IMR-90 (cell line): Measurements from ENCODE around the gene HNRNPAB. TPM values are rescaled to one million over a fixed set of nuclear protein-coding genes. Genes with fewer than 3 reads are reported as not detected.
A peak's percentile ranks its signal among the peaks of the same experiment; 100 is the strongest.

Experiments used
- ATAC-seq: fragments of 200-7000 bp; cut with Tn5 transposase; 2 replicates; pipeline ENCODE4 v1.9.1; 2020; ENCODE audit warnings: low read depth, mild to moderate bottlenecking, moderate library complexity
- BruUV-seq: library from RNA; stranded (reverse); fragments of 400-500 nt; replicated peaks from 2 replicates; lab custom pipeline; 2021; lab: Mats Ljungman, UMichigan
- CTCF ChIA-PET: fragments of 300-600 bp; formaldehyde crosslinking; extraction: SDS; loops from one replicate; lab custom pipeline; 2021; ENCODE audit warnings: antibody characterized with exemption; lab: Yijun Ruan, JAX
- POLR2A ChIA-PET: fragments of 300-600 bp; sonication (Branson Sonifier 250); formaldehyde crosslinking; loops from one replicate; lab custom pipeline; 2022; ENCODE audit warnings: antibody characterized with exemption; ENCODE audit not compliant: unreplicated experiment; lab: Charles Lee
- DNase-seq: peaks from one replicate; pipeline ENCODE4 v3.0.0; 2013
- H2AFZ ChIP-seq: replicated peaks from 2 replicates; pipeline ENCODE3; 2013; ENCODE audit warnings: low read length, mild to moderate bottlenecking; ENCODE audit not compliant: poor library complexity
- H2AK5ac ChIP-seq: 2 replicates; pipeline ENCODE4 v1.6.1; 2013; ENCODE audit warnings: low read depth, low read length, inconsistent platforms
- H2AK9ac ChIP-seq: replicated peaks from 2 replicates; pipeline ENCODE3; 2013; ENCODE audit warnings: mild to moderate bottlenecking, low read depth, low read length, moderate library complexity; ENCODE audit not compliant: poor library complexity
- H2BK120ac ChIP-seq: 2 replicates; pipeline ENCODE4 v1.6.1; 2013; ENCODE audit warnings: low read depth, low read length, inconsistent platforms
- H2BK15ac ChIP-seq: 3 replicates; pipeline ENCODE4 v1.6.1; 2013; ENCODE audit warnings: low read depth, low read length, inconsistent platforms
- H2BK20ac ChIP-seq: 2 replicates; pipeline ENCODE4 v1.6.1; 2013; ENCODE audit warnings: low read depth, mild to moderate bottlenecking, inconsistent platforms, low read length, moderate library complexity
- H2BK5ac ChIP-seq: 2 replicates; pipeline ENCODE4 v1.6.1; 2013; ENCODE audit warnings: mild to moderate bottlenecking, low read depth, low read length, inconsistent platforms; ENCODE audit not compliant: poor library complexity, severe bottlenecking
- H3K14ac ChIP-seq: replicated peaks from 2 replicates; pipeline ENCODE4 v1.6.1; 2013; ENCODE audit warnings: low read depth, low read length, inconsistent platforms
- H3K18ac ChIP-seq: 2 replicates; pipeline ENCODE4 v1.6.1; 2013; ENCODE audit warnings: low read depth, low read length, control low read depth
- H3K23ac ChIP-seq: 2 replicates; pipeline ENCODE4 v1.6.1; 2013; ENCODE audit warnings: low read depth, low read length, inconsistent platforms
- H3K27ac ChIP-seq: 2 replicates; pipeline ENCODE4 v1.5.1; 2013; ENCODE audit warnings: mild to moderate bottlenecking, control low read depth, low read length; ENCODE audit not compliant: insufficient read depth
- H3K27me3 ChIP-seq: 2 replicates; pipeline ENCODE4 v1.6.1; 2013; ENCODE audit warnings: low read length; ENCODE audit not compliant: control insufficient read depth, insufficient read depth
- H3K36me3 ChIP-seq: 2 replicates; pipeline ENCODE4 v1.6.1; 2013; ENCODE audit warnings: low read length, mixed read lengths; ENCODE audit not compliant: control insufficient read depth, insufficient read depth
- H3K4ac ChIP-seq: 2 replicates; pipeline ENCODE4 v1.6.1; 2013; ENCODE audit warnings: low read depth, low read length, inconsistent platforms
- H3K4me1 ChIP-seq: 2 replicates; pipeline ENCODE4 v1.6.1; 2013; ENCODE audit warnings: low read length, mixed read lengths; ENCODE audit not compliant: control insufficient read depth, insufficient read depth
- H3K4me2 ChIP-seq: 2 replicates; pipeline ENCODE4 v1.6.1; 2013; ENCODE audit warnings: low read depth, mild to moderate bottlenecking, control low read depth, low read length, moderate library complexity
- H3K4me3 ChIP-seq: 2 replicates; pipeline ENCODE4 v1.5.1; 2013; ENCODE audit warnings: low read depth, mild to moderate bottlenecking, control low read depth, low read length, moderate library complexity; ENCODE audit not compliant: insufficient read depth
- H3K56ac ChIP-seq: 2 replicates; pipeline ENCODE4 v1.6.1; 2013; ENCODE audit warnings: low read length, inconsistent platforms; ENCODE audit not compliant: insufficient read depth; ENCODE audit errors: extremely low read depth
- H3K79me1 ChIP-seq, 2 experiments: 2 replicates each; pipeline ENCODE4 v1.6.1; 2013; ENCODE audit warnings: low read length in 2 of 2, inconsistent platforms in 1 of 2, low read depth in 1 of 2
- H3K9ac ChIP-seq: 2 replicates; pipeline ENCODE4 v1.6.1; 2013; ENCODE audit warnings: low read depth, low read length, control low read depth
- H3K9me1 ChIP-seq: 2 replicates; pipeline ENCODE4 v1.6.1; 2013; ENCODE audit warnings: low read length, inconsistent platforms; ENCODE audit not compliant: insufficient read depth
- H3K9me3 ChIP-seq: 2 replicates; pipeline ENCODE4 v1.6.1; 2013; ENCODE audit warnings: low read length; ENCODE audit not compliant: control insufficient read depth, insufficient read depth
- H4K20me1 ChIP-seq: 2 replicates; pipeline ENCODE4 v1.6.1; 2013; ENCODE audit warnings: low read length, inconsistent platforms; ENCODE audit not compliant: insufficient read depth
- H4K5ac ChIP-seq: 2 replicates; pipeline ENCODE4 v1.6.1; 2013; ENCODE audit warnings: mild to moderate bottlenecking, low read depth, low read length, control low read depth
- H4K8ac ChIP-seq, 2 experiments: 2 replicates each; pipeline ENCODE4 v1.6.1; 2013; ENCODE audit warnings: low read depth in 2 of 2, low read length in 2 of 2, control low read depth in 1 of 2, inconsistent platforms in 1 of 2
- H4K91ac ChIP-seq: 2 replicates; pipeline ENCODE4 v1.6.1; 2013; ENCODE audit warnings: low read depth, low read length, inconsistent platforms; ENCODE audit not compliant: insufficient read depth
- CTCF ChIP-seq: conservative IDR thresholded peaks from 2 replicates; pipeline ENCODE4 v1.5.1; 2012; ENCODE audit warnings: mild to moderate bottlenecking, low read depth, low read length, improper control_type of control experiment
- RAD21 ChIP-seq: IDR thresholded peaks from 2 replicates; pipeline ENCODE4 v1.6.1; 2012; ENCODE audit warnings: low read length, improper control_type of control experiment
- WGBS, 2 experiments: methylation state at CpG; one replicate each; pipeline versions ENCODE4 v1.1.5 to v1.1.7; 2013; ENCODE audit warnings: missing lambda C conversion rate in 2 of 2; ENCODE audit not compliant: insufficient read length in 1 of 2; ENCODE audit errors: extremely low coverage in 2 of 2; 5-methylcytosine and 5-hydroxymethylcytosine counted together
- dilution Hi-C: fragments of 300-500 bp; cut with HindIII; formaldehyde crosslinking; loops from one replicate; pipeline ENCODE4 v1.14.3; 2018; ENCODE audit warnings: low sequenced_read_pairs; ENCODE audit not compliant: unreplicated experiment
- in situ Hi-C: fragments of 300-500 bp; cut with MboI; formaldehyde crosslinking; loops from 3 replicates; pipeline ENCODE4 v1.14.3; 2019; ENCODE audit warnings: low sequenced_read_pairs, inconsistent platforms, mixed read lengths
- intact Hi-C: fragments of 100-400 bp; cut with micrococcal nuclease; formaldehyde crosslinking; loops from 2 replicates; pipeline ENCODE4 v1.10.0; 2022
- polyA plus RNA-seq, 3 experiments: library from polyadenylated mRNA; depleted of rRNA; stranded (reverse); fragments of >200 nt; gene quantifications; 2 replicates each; pipeline ENCODE4 v1.2.3, GENCODE V29; 2012; ENCODE audit warnings: low replicate concordance in 1 of 3
- total RNA-seq: library from RNA; depleted of rRNA; stranded (reverse); fragments of >200 nt; gene quantifications from 2 replicates; pipeline ENCODE4 v1.2.3, GENCODE V29; 2012

Gene HNRNPAB
- total and polyA plus RNA-seq, 2 of the 4 experiments (the other 2 are of a cell fraction) = 32.1 to 128 TPM

GRCh38 chr5:178208540-178209227 lies 4.4 kb downstream of the HNRNPAB start:
- peaks cover 7% of the 10 kb centered on the region for H3K4me1 ChIP-seq
- H3K79me1 ChIP-seq = peaks cover 29 to 73% of the 10 kb centered on the region in 2 experiments
- no peak overlapping the region for H4K91ac ChIP-seq
- H4K20me1 ChIP-seq = peaks cover 74% of the 10 kb centered on the region
- no TSS peak for BruUV-seq
- CTCF ChIA-PET = interaction anchor here (0.5 kb wide), 1 partner anchor 12 kb away, joined by 3 read pairs; no protein-coding TSS in a partner anchor
- intact Hi-C loops = no loop called here
- H3K9ac ChIP-seq = no peak overlapping the region
- H3K9me1 ChIP-seq = peaks cover 26% of the 10 kb centered on the region
- no peak overlapping the region for H2AK5ac ChIP-seq
- no peak overlapping the region for H2AFZ ChIP-seq
- no peak overlapping the region for H2BK15ac ChIP-seq
- no peak overlapping the region for H3K56ac ChIP-seq
- no peak overlapping the region for H3K18ac ChIP-seq
- H4K5ac ChIP-seq = no peak overlapping the region
- WGBS, 2 experiments = no CpG with 5 or more reads among the region's 5 CpGs
- no peak overlapping the region for H3K14ac ChIP-seq
- no peak overlapping the region for H2BK120ac ChIP-seq
- H4K8ac ChIP-seq = no peak overlapping the region
- POLR2A ChIA-PET = no interaction called here
- DNase-seq = no peak
- no peak overlapping the region for H2BK20ac ChIP-seq
- TF ChIP-seq RAD21 (no peak), CTCF (0 out of 2 replicates have a peak, but pooled peaks have one; percentile 21)
- H3K4me3 ChIP-seq = no peak overlapping the region
- ATAC-seq = no peak
- H2AK9ac ChIP-seq = no peak overlapping the region
- peaks cover 68% of the 10 kb centered on the region for H3K36me3 ChIP-seq
- H3K27me3 ChIP-seq = no peaks in the 10 kb centered on the region
- dilution Hi-C loops = no loop called here
- no peak overlapping the region for H3K4ac ChIP-seq
- in situ Hi-C loops = no loop called here
- no peak overlapping the region for H3K4me2 ChIP-seq
- no peak overlapping the region for H2BK5ac ChIP-seq
- H3K9me3 ChIP-seq = no peaks in the 10 kb centered on the region
- no peak overlapping the region for H3K23ac ChIP-seq
- no peak overlapping the region for H3K27ac ChIP-seq
